HepG2 (cell line): Measurements from ENCODE around the gene HOXA11. TPM values are rescaled to one million over a fixed set of nuclear protein-coding genes. Genes with fewer than 3 reads are reported as not detected.

Experiments
- ATAC-seq: fragments of 200-7000 bp; cut with Tn5 transposase; 3 replicates; pipeline ENCODE4 v1.9.1; 2020; ENCODE audit warnings: mild to moderate bottlenecking, moderate library complexity
- BruUV-seq: library from RNA; stranded (reverse); fragments of 400-500 nt; replicated peaks from 2 replicates; lab custom pipeline; 2021; lab: Mats Ljungman, UMichigan
- CTCF ChIA-PET: fragments of 300-600 bp; formaldehyde crosslinking; extraction: SDS; loops from one replicate; lab custom pipeline; 2021; ENCODE audit warnings: low total read pairs, inconsistent platforms, low intra/inter-chr PET ratio; lab: Yijun Ruan, JAX
- POLR2A ChIA-PET: fragments of 350-600 bp; sonication (Branson Sonifier 250); formaldehyde crosslinking; loops from one replicate; lab custom pipeline; 2020; ENCODE audit warnings: antibody characterized with exemption, inconsistent platforms; lab: Yijun Ruan, JAX
- DNase-seq: peaks from one replicate; pipeline ENCODE4 v3.0.0-alpha.2; 2015; ENCODE audit warnings: low spot score
- FAIRE-seq: peaks from 3 replicates; lab custom pipeline; 2011; peaks lifted over from hg19 to GRCh38; lab: Jason Lieb, UNC
- H2AFZ ChIP-seq: one replicate; pipeline ENCODE4 v1.6.1; 2011; ENCODE audit warnings: low read length, inconsistent platforms
- H3K27ac ChIP-seq: fragments of 300-600 bp; 3 replicates; pipeline ENCODE4 v1.8.0; 2011; ENCODE audit warnings: mixed run types, mild to moderate bottlenecking, mixed read lengths, low read length, inconsistent platforms; ENCODE audit not compliant: insufficient read depth; ENCODE audit errors: extremely low read length
- H3K27me3 ChIP-seq, 2 experiments: fragments of 200-600 bp in 1 of 2; 2 replicates in 1 of 2; 3 replicates in 1 of 2; pipeline versions ENCODE4 v1.6.0 to v1.8.0; 2011; ENCODE audit warnings: low read length in 2 of 2, mild to moderate bottlenecking in 2 of 2, moderate library complexity in 2 of 2, inconsistent platforms in 1 of 2; ENCODE audit not compliant: insufficient read depth in 2 of 2, control insufficient read depth in 1 of 2
- H3K36me3 ChIP-seq, 2 experiments: fragments of 200-600 bp in 1 of 2; replicated peaks in 1 of 2; 2 replicates in 1 of 2; 3 replicates in 1 of 2; pipeline versions ENCODE4 v1.5.1 to v1.8.0; 2011; ENCODE audit warnings: low read length in 2 of 2, inconsistent platforms in 1 of 2; ENCODE audit not compliant: insufficient read depth in 2 of 2, control insufficient read depth in 1 of 2
- H3K4me1 ChIP-seq: 2 replicates; pipeline ENCODE4 v1.5.1; 2012; ENCODE audit warnings: low read length, inconsistent platforms; ENCODE audit not compliant: insufficient read depth
- H3K4me2 ChIP-seq: 2 replicates; pipeline ENCODE4 v1.6.0; 2011; ENCODE audit warnings: low read depth, low read length, inconsistent platforms
- H3K4me3 ChIP-seq, 3 experiments: fragments of 200-600 bp in 1 of 3; sonication (generic), shearing (Covaris generic) in 1 of 3; replicated peaks in 1 of 3; 2 replicates each; pipeline ENCODE4 v1.5.1; 2011 to 2016; ENCODE audit warnings: low read length in 3 of 3, inconsistent platforms in 2 of 3, low read depth in 2 of 3, mild to moderate bottlenecking in 2 of 3, control low read depth in 1 of 3, mixed read lengths in 1 of 3; ENCODE audit not compliant: insufficient read depth in 1 of 3
- H3K79me2 ChIP-seq: one replicate; pipeline ENCODE4 v1.6.1; 2011; ENCODE audit warnings: low read length, inconsistent platforms; ENCODE audit not compliant: insufficient read depth
- H3K9ac ChIP-seq: 2 replicates; pipeline ENCODE4 v1.6.0; 2011; ENCODE audit warnings: mild to moderate bottlenecking, low read depth, low read length, inconsistent platforms; ENCODE audit not compliant: insufficient read depth
- H3K9me3 ChIP-seq: 2 replicates; pipeline ENCODE4 v1.5.1; 2012; ENCODE audit warnings: mild to moderate bottlenecking, low read length
- H4K20me1 ChIP-seq: 2 replicates; pipeline ENCODE4 v1.6.0; 2011; ENCODE audit warnings: inconsistent platforms, mild to moderate bottlenecking, low read length, moderate library complexity; ENCODE audit not compliant: insufficient read depth
- NCOR1 ChIP-seq: fragments of 200-600 bp; sonication (generic); IDR thresholded peaks from 2 replicates; pipeline ENCODE4 v1.7.0; 2017; ENCODE audit warnings: antibody characterized with exemption, low read length, borderline replicate concordance
- NFIC ChIP-seq: IDR thresholded peaks from 2 replicates; pipeline ENCODE4 v1.6.1; 2012; ENCODE audit warnings: mild to moderate bottlenecking, low read length, inconsistent platforms
- ZNF251 ChIP-seq: sonication (generic); formaldehyde crosslinking; IDR thresholded peaks from 2 replicates; pipeline ENCODE4 v1.9.0; 2021; ENCODE audit warnings: mild to moderate bottlenecking, missing genetic modification reagents
- ZNF367 ChIP-seq: sonication (generic); formaldehyde crosslinking; IDR thresholded peaks from 2 replicates; pipeline ENCODE4 v1.4.0; 2020; ENCODE audit warnings: missing genetic modification reagents, borderline replicate concordance
- ZNF446 ChIP-seq: sonication (generic); formaldehyde crosslinking; IDR thresholded peaks from 2 replicates; pipeline ENCODE4 v1.5.0; 2020; ENCODE audit warnings: mild to moderate bottlenecking, missing genetic modification reagents
- ZNF619 ChIP-seq: sonication (generic); formaldehyde crosslinking; IDR thresholded peaks from 2 replicates; pipeline ENCODE4 v1.4.0; 2020; ENCODE audit warnings: mild to moderate bottlenecking, missing genetic modification reagents
- ZNF883 ChIP-seq: sonication (generic); formaldehyde crosslinking; IDR thresholded peaks from 2 replicates; pipeline ENCODE4 v1.5.1; 2020; ENCODE audit warnings: mild to moderate bottlenecking, missing genetic modification reagents; ENCODE audit errors: not compliant biosample characterization
- WGBS: methylation state at CpG from one replicate; pipeline ENCODE4 v1.1.6; 2017; ENCODE audit warnings: low lambda C conversion rate; 5-methylcytosine and 5-hydroxymethylcytosine counted together
- in situ Hi-C: cut with HindIII; loops from 2 replicates; pipeline ENCODE4 v1.10.0; 2017; ENCODE audit warnings: low pct_unique_long_range_greater_than_20kb; ENCODE audit not compliant: extremely low pct_ligation_motif_present
- intact Hi-C: fragments of 100-400 bp; cut with micrococcal nuclease; formaldehyde crosslinking; loops from one replicate; pipeline ENCODE4 v1.10.0; 2022; ENCODE audit not compliant: unreplicated experiment
- polyA plus RNA-seq, 8 experiments: library from polyadenylated mRNA; depleted of rRNA in 3 of 8; stranded (reverse) in 7 of 8; unstranded in 1 of 8; fragments of >200 nt; fragmentation: Illumina TruSeq in 4 of 8; extraction: Trizol in 4 of 8; gene quantifications; 2 replicates each; pipeline versions ENCODE4 v1.2.1 to v1.2.3, GENCODE V29; 2011 to 2016; ENCODE audit warnings: low read depth in 4 of 8, missing spikeins in 1 of 8, mixed read lengths in 1 of 8; ENCODE audit not compliant: insufficient read depth in 1 of 8
- total RNA-seq, 5 experiments: library from RNA; depleted of rRNA; stranded (reverse); fragments of >200 nt; fragmentation: Illumina TruSeq; extraction: Trizol; gene quantifications; 2 replicates each; pipeline ENCODE4 v1.2.3, GENCODE V29; 2016; ENCODE audit warnings: low read depth in 1 of 5
- TF ChIP-seq, protein P1 (sequence below): sonication (generic); formaldehyde crosslinking; IDR thresholded peaks from 2 replicates; pipeline ENCODE4 v1.8.1; 2023; ENCODE audit warnings: mild to moderate bottlenecking, inconsistent platforms, moderate library complexity, missing genetic modification reagents, borderline replicate concordance

HOXA11 gene
- total and polyA plus RNA-seq, 2 of the 13 experiments (the other 11 are each of a cell fraction or from before 2014, with no cell fraction given) = not detected

DNA sequence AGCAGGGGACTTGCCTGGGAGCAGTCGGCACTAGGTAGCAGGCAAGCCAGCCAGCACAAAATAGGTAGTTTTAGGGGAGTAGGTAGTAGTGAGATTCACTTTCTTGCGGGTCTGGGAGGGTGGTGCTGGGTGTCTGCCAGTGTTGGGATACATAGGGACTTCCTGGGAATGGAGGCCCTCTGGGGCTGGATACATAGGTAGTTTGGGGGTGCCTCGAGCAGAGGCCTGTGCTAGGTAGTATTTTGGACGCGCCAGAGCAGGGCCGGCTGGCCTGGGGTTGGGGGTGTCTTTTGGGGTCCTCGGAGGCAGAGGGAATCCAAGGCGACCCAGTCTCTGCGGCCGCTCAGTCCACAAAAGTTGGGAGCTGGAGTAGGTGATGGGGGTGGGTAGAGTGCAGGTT is 30.7 kb downstream of the HOXA11 start:
- Histone ChIP-seq H3K27me3 (peaks cover 6 to 61% of the 10 kb centered on the region in 2 experiments), H3K9ac (no peak overlapping the region), H3K27ac (no peak overlapping the region), H2AFZ (no peak overlapping the region), H3K36me3 (no peaks in the 10 kb centered on the region), H4K20me1 (no peaks in the 10 kb centered on the region), H3K4me1 (peaks cover 37% of the 10 kb centered on the region), H3K9me3 (no peaks in the 10 kb centered on the region), H3K4me3 (no peak overlapping the region), H3K4me2 (no peak overlapping the region), H3K79me2 (peaks cover 1% of the 10 kb centered on the region)
- ChIA-PET CTCF (no interaction called here), POLR2A (no interaction called here)
- ATAC-seq (no peak), FAIRE-seq (no peak), DNase-seq (no peak)
- BruUV-seq = no TSS peak
- in situ Hi-C loops = loop anchor here (25.0 kb wide), 1 partner anchor 1067 kb away; no protein-coding TSS in a partner anchor
- WGBS = 67% methylated on average over 9 of the region's 10 CpGs
- TF ChIP-seq NFIC (no peak), ZNF446 (CRISPR knock-in tag) (no peak), ZNF883 (CRISPR knock-in tag) (no peak)
- TF ChIP-seq, all 625 proteins: peak for 0
- intact Hi-C loops = no loop called here

GRCh38 chr7:27153526-27153925 is 31.5 kb downstream of the HOXA11 start:
- Histone ChIP-seq H3K79me2 (peaks cover 5% of the 10 kb centered on the region), H2AFZ (no peak overlapping the region), H4K20me1 (no peaks in the 10 kb centered on the region), H3K4me3 (no peak overlapping the region), H3K27me3 (peaks cover 6 to 61% of the 10 kb centered on the region in 2 experiments), H3K4me1 (peaks cover 46% of the 10 kb centered on the region), H3K4me2 (no peak overlapping the region), H3K9ac (no peak overlapping the region), H3K27ac (no peak overlapping the region), H3K36me3 (no peaks in the 10 kb centered on the region), H3K9me3 (no peaks in the 10 kb centered on the region)
- FAIRE-seq (no peak), ATAC-seq (no peak), DNase-seq (no peak)
- CTCF ChIA-PET = no interaction called here
- in situ Hi-C loops = loop anchor here (25.0 kb wide), 1 partner anchor 1066 kb away; no protein-coding TSS in a partner anchor
- intact Hi-C loops = no loop called here
- BruUV-seq = no TSS peak
- POLR2A ChIA-PET = no interaction called here
- TF ChIP-seq ZNF251 (no peak), NCOR1 (no peak), ZNF619 (CRISPR knock-in tag) (no peak), ZNF367 (CRISPR knock-in tag) (no peak)
- TF ChIP-seq, protein P1, sequence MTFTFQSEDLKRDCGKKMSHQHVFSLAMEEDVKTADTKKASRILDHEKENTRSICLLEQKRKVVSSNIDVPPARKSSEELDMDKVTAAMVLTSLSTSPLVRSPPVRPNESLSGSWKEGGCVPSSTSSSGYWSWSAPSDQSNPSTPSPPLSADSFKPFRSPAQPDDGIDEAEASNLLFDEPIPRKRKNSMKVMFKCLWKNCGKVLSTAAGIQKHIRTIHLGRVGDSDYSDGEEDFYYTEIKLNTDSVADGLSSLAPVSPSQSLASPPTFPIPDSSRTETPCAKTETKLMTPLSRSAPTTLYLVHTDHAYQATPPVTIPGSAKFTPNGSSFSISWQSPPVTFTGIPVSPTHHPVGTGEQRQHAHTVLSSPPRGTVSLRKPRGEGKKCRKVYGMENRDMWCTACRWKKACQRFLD (CRISPR knock-in tag) = no peak
- 82% methylated on average over 3 of the region's 3 CpGs for WGBS
